HG03558 (cell line): ENCODE results near the gene SULT1E1.

Source experiments
- ATAC-seq: cut with Tn5 transposase; IDR thresholded peaks from one replicate; pipeline ENCODE4 v1.9.1; 2021; ENCODE audit warnings: moderate number of reproducible peaks; ENCODE audit not compliant: unreplicated experiment; ENCODE audit errors: extremely low read depth

SULT1E1 gene

DNA sequence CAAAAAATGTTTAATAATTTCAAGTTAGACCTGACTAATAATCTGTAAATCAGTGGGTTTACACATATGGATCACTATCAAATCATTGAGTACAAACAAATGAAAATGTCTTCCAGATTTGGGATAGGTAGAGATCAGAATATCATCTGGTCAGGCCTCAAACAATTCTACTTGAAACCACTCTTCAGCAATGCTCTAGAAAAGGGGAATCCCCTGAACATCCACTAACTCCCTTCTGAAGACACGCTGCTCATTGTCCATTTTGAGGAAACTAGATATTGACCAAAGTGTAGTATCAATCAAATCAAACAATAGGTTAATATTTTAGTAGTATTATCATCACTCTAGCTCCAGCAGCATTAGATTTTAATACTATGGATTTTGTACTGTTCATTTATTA is 46.3 kb downstream of the SULT1E1 start:
- ATAC-seq = no peak

DNA sequence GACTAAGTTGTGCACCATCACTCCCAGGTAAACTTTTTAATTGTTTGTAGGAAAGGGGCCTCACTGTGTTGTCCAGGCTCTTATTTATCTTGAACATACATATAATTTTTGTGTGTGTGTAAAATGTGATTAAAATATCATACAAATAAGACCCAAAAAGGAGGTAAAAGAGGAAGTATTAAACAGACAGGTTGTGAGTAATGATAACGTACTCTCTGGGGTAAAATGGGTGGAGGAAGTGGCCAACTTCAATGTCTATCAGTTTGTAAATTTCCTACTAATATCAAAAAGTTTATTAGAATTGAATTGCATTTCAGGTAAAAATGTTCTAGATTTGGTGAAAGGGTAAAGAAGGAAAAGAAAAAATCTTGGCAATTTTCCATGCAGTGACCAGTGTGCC is 48.8 kb downstream of the SULT1E1 start:
- ATAC-seq = no peak

DNA sequence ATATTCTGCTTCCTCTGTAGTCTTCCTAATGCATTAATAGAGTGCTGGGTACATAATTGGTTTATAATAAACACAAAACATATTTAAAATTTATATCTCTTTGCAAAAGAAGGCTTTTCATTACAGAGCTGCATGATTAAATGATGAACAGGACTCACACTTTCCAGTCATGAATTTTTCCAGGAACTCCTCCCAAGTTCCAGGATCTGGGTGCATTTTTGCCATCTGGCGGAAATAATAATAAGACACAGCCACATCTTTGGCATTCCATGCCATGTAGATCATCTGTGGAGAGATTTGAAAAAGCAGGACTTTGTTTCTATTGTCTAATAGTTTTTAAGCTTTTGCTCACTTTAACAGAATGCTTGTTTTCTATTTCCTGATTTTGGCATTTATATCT is 59.3 kb downstream of the SULT1E1 start:
- ATAC-seq = no peak

DNA sequence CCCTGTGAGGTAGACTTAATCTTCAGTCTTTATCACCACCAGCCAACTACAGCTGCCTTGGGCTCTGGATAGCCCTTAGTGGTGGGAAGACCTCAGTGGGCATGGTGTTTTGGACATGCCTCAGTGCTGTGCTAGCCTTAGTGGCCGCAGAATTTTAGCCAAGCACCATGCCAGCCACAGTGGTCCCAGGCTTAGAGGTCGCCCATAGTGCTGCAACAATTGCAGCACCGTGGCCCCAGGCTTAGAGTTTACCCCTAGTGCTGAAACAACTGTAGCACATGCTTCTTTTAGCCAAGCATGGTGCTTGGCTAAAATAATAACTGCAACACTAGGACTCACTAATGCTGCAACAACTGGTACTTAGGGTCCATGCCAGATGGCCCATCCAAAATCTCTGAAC is 60.6 kb downstream of the SULT1E1 start:
- ATAC-seq = no peak

DNA sequence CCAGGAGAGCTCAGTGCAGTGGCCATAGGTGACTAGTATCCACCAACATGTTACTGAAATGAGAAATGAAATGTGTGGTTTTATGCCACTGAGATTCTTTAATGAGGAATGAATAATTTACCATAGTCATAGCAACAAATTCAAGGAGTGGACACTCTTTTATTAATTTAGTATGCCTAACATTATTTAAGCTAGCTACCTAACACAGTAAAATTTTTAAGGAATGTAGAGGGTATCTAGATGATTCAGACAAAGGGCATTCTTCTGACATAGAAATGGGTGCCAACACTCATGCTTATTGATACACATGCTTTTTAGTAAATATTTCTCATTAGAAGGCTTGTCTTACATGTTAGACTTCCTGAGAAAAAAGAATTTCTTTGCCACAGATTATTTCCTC is 66.2 kb downstream of the SULT1E1 start:
- no peak for ATAC-seq
